ENCODE data around the gene CEPT1. TPM values are rescaled to one million over a fixed set of nuclear protein-coding genes. Genes with fewer than 3 reads are reported as not detected.
"Not testable (repeated sequence)": the region's sequence is repeated elsewhere in the genome, so short reads cannot be mapped to it uniquely, and the experiment has no call there.

Gene CEPT1
- total and polyA plus RNA-seq, 2 of the 4 experiments (the other 2 are of a cell fraction): 13.3 to 27.4 TPM

GRCh38 chr1:111215285-111215684 is 75.3 kb downstream of the CEPT1 start:
- H3K4me1 ChIP-seq (ENCODE audit: control insufficient read depth, insufficient read depth, low read length); H3K9ac ChIP-seq (ENCODE audit: low read depth, low read length); ATAC-seq (ENCODE audit: low read depth); H3K23ac ChIP-seq (ENCODE audit: low read depth, low read length); H2AK5ac ChIP-seq (ENCODE audit: low read depth, low read length); BruUV-seq (replicated peaks); H4K20me1 ChIP-seq (ENCODE audit: insufficient read depth, low read length); H3K27ac ChIP-seq (ENCODE audit: insufficient read depth, low read length); H3K36me3 ChIP-seq (ENCODE audit: control insufficient read depth, insufficient read depth, low read length); DNase-seq; in situ Hi-C loops (cut with MboI; ENCODE audit: low sequenced_read_pairs); POLR2A ChIA-PET (ENCODE audit: unreplicated experiment); H2BK15ac ChIP-seq (ENCODE audit: low read depth, low read length); intact Hi-C loops (cut with micrococcal nuclease); H2BK5ac ChIP-seq (ENCODE audit: low read depth, low read length, poor library complexity, severe bottlenecking); H3K9me3 ChIP-seq (ENCODE audit: control insufficient read depth, insufficient read depth, low read length); H3K79me1 ChIP-seq (ENCODE audit: low read depth in 1 of 2, low read length in 2 of 2); H3K4me3 ChIP-seq (ENCODE audit: insufficient read depth, low read depth, low read length); H3K4me2 ChIP-seq (ENCODE audit: low read depth, low read length); H3K27me3 ChIP-seq (ENCODE audit: control insufficient read depth, insufficient read depth, low read length); H3K9me1 ChIP-seq (ENCODE audit: insufficient read depth, low read length); dilution Hi-C loops (cut with HindIII; ENCODE audit: low sequenced_read_pairs, unreplicated experiment); H3K14ac ChIP-seq (replicated peaks; ENCODE audit: low read depth, low read length); H3K56ac ChIP-seq (ENCODE audit: extremely low read depth, insufficient read depth, low read length); H2AK9ac ChIP-seq (replicated peaks; ENCODE audit: low read depth, low read length, poor library complexity); H2AFZ ChIP-seq (replicated peaks; ENCODE audit: low read length, poor library complexity): not testable (repeated sequence)
- peak overlapping the region; percentile 94 for H2BK120ac ChIP-seq (ENCODE audit: low read depth, low read length)
- CTCF ChIA-PET: interaction anchor here (0.5 kb wide), 1 partner anchor 421 kb away, joined by 5 read pairs; no protein-coding TSS in a partner anchor
- peak overlapping the region in 1 of 2 experiments; percentile 74; a peak in 3 of 4 replicates for H4K8ac ChIP-seq (ENCODE audit: low read depth in 2 of 2, low read length in 2 of 2)
- H3K18ac ChIP-seq (ENCODE audit: low read depth, low read length): peak overlapping the region; percentile 95
- peak overlapping the region; percentile 93 for H4K5ac ChIP-seq (ENCODE audit: low read depth, low read length)
- H3K4ac ChIP-seq (ENCODE audit: low read depth, low read length): peak overlapping the region; percentile 80; the same call in 1 of the 2 replicates
- peak overlapping the region; percentile 92; the same call in 1 of the 2 replicates for H2BK20ac ChIP-seq (ENCODE audit: low read depth, low read length)
- 75% methylated on average over 1 of the region's 2 CpGs; no CpG with 5 or more reads in 1 of the 2 experiments for WGBS, 2 experiments (ENCODE audit: extremely low coverage in 2 of 2, insufficient read length in 1 of 2)
- peak overlapping the region; percentile 82; the same call in 1 of the 2 replicates for H4K91ac ChIP-seq (ENCODE audit: insufficient read depth, low read depth, low read length)

Measured in IMR-90 (cell line).